Measurements from ENCODE around the gene CCDC120.

The CCDC120 gene

DNA sequence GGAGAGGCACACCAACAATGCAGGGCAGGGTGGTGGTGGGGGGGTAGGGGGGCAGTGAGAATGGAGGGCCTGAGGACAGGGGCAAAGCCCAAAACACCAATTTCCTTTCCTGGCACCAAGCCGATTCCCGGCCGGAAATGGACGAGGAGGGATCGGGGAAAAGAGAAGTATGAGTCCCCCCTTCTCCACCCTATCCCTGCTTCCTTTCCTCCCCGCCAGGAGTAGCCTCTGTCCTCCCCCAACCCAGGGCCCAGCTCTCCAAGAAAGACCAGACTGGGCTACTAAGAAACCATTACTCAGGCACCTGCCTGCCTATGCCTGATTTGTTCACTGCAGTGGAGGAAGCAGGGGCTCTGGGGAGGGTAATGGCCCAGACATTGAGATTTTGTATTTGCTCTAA lies 402 bp downstream of the CCDC120 start:
- intact Hi-C loops (cut with DNase I): no loop called here
- DNase-seq: no peak

DNA sequence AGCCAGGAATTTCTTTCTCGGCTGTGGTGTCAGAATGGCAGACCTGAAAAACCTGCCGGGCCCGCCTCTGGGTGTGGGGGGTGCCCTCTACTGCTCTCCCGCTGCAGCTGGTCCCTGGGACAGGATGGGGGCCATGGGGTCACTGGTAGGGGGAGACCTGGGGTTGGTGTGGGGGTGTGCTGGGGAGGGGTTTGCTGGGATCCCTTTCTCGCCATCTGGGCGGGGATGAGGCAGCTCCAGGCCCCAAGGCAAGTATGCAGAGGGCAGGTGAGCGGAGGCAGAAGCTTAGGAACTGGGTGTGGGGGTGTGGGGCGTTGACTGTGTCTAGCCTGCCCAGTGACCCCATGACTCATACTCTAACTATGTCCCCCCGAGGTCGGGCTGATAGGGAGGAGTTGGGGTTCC lies 884 bp downstream of the CCDC120 start:
- no peak for DNase-seq
- intact Hi-C loops (cut with DNase I): no loop called here

- intact Hi-C loops (cut with DNase I): no loop called here
- DNase-seq: no peak
These were observed 2.1 kb downstream of the CCDC120 start for GRCh38 chrX:49060914-49061313.

- intact Hi-C loops (cut with DNase I): no loop called here
- no peak for DNase-seq
These were observed 2.7 kb downstream of the CCDC120 start for GRCh38 chrX:49061490-49061889.

DNA sequence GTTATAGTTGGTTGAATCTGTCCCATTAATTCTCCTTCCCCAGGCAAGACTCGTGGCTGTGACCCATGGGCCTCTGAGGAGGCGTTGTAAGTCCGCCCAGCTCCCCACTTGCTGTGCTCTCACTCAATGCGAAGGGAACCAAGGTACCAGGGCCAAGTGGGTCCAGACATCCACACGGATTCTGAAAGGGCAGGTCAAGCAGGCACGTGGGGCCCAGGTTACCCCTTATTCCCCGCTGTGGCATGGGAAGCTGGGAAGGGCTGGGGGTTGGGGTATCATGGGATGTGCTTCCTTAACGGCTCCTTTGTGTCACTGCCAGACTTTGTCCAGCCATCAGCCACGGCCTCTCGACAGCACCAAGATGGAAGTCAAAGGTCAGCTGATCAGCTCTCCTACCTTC lies 3.1 kb downstream of the CCDC120 start:
- intact Hi-C loops (cut with DNase I): no loop called here
- DNase-seq: no peak

GRCh38 chrX:49063715-49064114 lies 4.9 kb downstream of the CCDC120 start:
- intact Hi-C loops (cut with DNase I): no loop called here

DNA sequence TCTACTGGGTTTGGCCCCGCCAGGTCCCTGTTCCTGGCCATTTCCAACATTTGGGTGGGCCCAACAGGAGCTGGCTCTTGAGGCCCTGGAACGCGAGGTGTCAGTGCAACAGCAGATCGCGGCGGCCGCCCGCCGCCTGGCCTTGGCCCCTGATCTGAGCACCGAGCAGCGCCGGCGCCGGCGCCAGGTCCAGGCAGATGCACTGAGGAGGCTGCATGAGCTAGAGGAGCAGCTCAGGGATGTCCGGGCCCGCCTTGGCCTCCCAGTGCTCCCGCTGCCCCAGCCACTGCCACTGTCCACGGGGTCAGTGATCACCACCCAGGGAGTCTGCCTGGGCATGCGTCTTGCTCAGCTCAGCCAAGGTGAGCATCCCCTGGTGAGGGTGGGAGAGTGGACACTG lies 5.5 kb downstream of the CCDC120 start:
- DNase-seq: no peak

More at GRCh38 chrX:49063715-49064114, 4.9 kb downstream of the CCDC120 start:
- DNase-seq: no peak

GRCh38 chrX:49064735-49065134 lies 5.9 kb downstream of the CCDC120 start:
- intact Hi-C loops (cut with DNase I): no loop called here
- no peak for DNase-seq

More for the DNA sequence above, 5.5 kb downstream of the CCDC120 start:
- intact Hi-C loops (cut with DNase I): no loop called here

GRCh38 chrX:49066278-49066677 lies 7.5 kb downstream of the CCDC120 start:
- no peak for DNase-seq
- intact Hi-C loops (cut with DNase I): no loop called here

- intact Hi-C loops (cut with DNase I): no loop called here
- DNase-seq: no peak
These were observed 7.9 kb downstream of the CCDC120 start for GRCh38 chrX:49066690-49067089.

GRCh38 chrX:49067285-49068120 lies 8.7 kb downstream of the CCDC120 start:
- DNase-seq: no peak
- intact Hi-C loops (cut with DNase I): no loop called here

DNA sequence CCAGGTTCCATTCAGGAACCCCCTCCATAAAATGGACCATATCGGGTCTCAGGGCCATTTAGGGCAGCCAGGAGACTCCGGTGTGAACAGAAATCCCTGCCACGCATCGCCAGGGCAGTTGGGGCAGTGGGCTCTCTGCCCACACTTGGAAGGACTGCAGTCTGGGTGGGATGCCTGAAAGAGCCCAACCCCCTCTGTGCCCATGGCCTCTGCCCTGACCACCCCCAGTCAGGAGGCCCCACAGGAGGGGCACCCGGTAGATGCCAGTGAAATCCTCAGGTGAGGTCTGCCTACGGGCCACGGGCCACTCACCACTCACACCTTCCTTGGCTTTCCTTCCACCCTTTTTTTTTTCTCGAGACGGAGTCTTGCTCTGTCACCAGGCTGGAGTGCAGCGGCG lies 10.2 kb downstream of the CCDC120 start:
- DNase-seq: no peak
- intact Hi-C loops (cut with DNase I): no loop called here

DNA sequence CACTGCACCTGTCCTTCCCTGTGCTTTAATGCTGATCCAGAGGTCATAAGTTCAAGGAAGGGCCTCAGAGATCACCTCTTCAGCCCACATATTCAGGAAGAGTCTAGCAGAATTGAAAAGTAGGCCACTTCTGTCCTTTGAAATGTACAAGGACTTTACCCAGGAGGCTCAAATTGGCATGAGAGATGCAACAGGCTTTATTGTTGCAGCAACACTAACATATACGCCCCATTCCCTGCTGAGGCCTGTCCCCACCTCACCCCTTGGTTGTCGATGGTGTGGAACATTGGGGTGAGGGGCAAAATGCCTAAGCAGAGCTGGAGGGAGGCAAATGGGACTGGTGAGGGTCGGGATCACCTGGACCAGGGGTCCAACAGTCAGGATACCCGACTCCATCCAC lies 12.2 kb downstream of the CCDC120 start:
- no peak for DNase-seq
- intact Hi-C loops (cut with DNase I): no loop called here

DNA sequence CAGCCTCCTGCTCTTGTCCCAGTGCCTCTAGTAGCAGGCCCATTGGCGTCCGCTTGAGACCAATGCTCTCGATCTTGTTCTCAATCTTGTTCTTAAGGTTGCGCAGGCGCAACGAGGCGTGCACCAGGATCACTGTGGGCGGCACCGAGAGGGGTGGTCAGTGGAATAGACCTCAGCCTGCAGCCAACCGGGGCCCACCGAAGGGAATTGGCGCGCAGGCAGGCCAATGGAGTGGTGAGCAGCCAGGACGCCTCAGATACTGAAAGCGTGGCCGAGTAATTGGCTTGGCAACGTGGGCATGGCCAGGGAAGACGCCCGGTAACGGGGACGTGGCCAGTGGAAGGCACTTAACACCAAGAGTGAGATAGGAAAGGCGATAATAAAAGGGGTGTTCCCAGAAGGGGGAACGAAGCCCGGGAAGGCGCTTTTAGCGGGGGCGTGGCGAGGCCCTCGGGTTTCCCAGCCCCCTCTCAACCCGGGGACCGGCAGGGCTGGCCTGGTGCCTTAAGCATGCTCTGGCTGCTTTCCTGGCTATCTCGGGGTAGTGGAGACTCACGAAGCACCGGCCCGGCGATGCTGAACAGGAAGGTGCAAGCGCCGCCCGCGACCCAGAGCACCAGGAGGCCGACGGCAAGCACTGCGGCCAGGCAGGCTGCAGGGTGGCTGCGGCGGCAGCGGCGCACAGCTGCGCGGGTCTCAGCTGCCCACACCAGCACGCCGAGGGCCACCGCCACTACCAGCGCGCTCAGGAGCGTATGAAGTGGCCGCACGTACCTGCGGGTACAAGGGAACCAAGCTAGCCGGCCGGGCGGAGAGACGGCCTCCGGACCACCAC lies 13.3 kb downstream of the CCDC120 start:
- intact Hi-C loops (cut with DNase I): no loop called here
- peak in 37 of 42 donors; percentile 11 to 69 (median 47) for DNase-seq

DNA sequence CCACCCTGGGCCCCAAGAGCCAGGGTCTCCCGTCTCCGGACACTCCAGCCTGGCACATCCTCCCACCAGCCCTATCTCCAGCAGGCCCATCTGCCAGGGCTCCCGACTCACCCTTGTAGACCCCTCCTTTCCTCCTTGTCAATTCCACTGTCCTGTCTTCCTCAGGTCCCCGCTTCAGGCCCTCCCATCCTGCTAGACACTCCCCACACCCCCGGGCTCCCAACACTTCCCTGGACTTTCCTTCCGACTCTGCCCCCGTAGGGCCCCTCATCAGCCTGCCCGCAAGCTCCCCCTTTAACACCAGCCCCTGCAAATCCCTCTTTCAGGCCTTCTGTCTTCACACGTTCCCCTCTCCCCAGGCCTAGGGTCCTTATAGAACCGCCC lies 13.9 kb downstream of the CCDC120 start:
- intact Hi-C loops (cut with DNase I): no loop called here
- no peak for DNase-seq

DNA sequence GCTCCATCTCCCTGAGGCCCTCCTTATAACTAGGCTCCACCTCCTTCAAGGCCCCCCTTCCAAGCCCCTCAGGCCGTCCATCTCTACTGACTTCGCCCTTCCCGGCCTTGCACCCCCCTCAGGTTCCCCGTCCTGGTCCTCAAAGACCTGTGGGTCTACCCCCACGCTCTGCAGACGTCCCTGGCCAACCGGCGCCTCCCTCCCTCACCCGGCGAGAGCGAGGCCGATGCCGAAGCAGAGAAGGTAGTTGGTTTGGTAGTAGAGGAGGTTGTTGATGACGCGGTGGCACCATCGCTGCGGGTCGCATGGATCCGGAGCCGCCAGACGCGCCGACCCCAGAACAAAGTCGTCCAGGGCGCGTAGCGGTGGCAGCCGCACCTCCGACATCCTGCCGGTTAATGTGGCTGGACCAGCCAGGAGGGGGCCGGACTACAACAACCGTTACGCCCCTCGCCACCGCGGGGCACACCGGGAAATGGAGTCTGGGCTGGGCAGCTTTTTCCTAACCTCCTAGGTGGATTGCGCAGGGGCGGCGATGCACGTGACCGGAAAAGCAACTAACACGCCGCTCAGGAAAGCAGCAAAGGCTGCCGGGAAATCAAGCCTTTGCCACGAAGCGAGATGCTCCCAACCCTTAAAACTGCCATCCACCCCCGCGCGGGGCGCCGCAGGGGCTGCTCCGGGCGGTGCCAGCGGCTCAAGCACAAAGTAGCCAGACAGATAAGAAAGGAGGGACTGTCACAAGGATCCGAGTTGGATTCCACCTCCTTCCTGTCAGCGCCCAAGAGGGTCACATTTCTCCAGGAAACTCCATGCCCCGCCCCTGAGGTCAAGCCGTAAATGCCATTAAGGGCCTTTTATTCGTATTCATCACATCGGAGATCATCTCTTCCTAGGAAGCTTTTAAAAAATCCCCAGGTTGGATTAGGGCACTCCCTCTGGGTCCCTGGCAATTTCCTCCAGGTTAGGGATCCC lies 15.1 kb downstream of the CCDC120 start, which contains the start of gene PRAF2:
TSS of gene PRAF2 (minus strand) at position 402 of the 975 bp plus-strand sequence. CDS start at position 387, 15 bp downstream.
- peak; percentile 90 to 98 (median 95) for DNase-seq
- intact Hi-C loops (cut with DNase I): no loop called here

- DNase-seq: no peak
- intact Hi-C loops (cut with DNase I): no loop called here
These were observed 16.5 kb downstream of the CCDC120 start for GRCh38 chrX:49075347-49075746.

- intact Hi-C loops (cut with DNase I): no loop called here
These were observed 19.1 kb downstream of the CCDC120 start for GRCh38 chrX:49077941-49078340.

More at GRCh38 chrX:49077941-49078340, 19.1 kb downstream of the CCDC120 start:
- no peak for DNase-seq

All from head of caudate nucleus (tissue), 42 donors.